GM18502 (cell line): ENCODE measurements around the gene KTN1.
A peak's percentile ranks its signal among the peaks of the same experiment; 100 is the strongest.

Source experiments
- ATAC-seq: cut with Tn5 transposase; IDR thresholded peaks from one replicate; pipeline ENCODE4 v1.9.1; 2021; ENCODE audit warnings: mild to moderate bottlenecking; ENCODE audit not compliant: unreplicated experiment, poor library complexity

The KTN1 gene

DNA sequence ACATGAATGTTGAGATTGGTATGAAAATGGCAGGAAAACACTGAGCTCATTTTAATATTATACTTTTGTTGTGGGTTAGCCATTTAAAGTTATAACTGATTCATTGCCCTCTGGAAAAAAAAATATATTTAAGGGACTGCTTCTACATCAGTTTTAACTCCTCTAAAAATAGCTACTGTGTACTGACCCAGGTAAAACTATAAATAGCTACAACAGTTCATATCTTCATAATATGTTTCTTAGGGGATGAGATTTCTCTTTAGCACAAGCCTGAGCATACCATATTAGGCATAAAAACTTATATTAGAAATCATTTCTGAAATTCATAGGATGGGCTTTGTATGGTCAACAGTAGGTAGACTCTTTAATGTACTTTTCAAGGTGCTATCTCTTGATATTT, 81.0 kb downstream of the KTN1 start:
- no peak for ATAC-seq

DNA sequence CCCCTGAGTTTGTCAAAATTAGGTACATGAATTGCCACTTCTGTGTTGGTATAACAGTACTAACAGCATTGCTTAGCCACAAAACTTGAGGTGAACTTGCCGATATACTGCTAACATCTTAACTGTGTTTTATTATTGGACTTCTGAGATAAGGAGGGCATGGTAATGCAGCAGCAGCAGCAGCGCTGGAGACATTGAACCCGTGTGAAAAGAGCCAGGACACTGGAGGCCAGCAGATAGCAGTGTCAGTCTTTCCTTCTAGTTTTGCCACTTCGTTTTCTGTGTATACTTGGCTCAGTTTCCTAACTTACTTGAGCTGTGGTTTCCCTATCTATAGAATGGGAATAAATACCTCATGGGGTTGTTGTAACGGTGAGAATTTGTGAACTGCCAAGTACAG, 82.7 kb downstream of the KTN1 start:
- ATAC-seq = no peak

DNA sequence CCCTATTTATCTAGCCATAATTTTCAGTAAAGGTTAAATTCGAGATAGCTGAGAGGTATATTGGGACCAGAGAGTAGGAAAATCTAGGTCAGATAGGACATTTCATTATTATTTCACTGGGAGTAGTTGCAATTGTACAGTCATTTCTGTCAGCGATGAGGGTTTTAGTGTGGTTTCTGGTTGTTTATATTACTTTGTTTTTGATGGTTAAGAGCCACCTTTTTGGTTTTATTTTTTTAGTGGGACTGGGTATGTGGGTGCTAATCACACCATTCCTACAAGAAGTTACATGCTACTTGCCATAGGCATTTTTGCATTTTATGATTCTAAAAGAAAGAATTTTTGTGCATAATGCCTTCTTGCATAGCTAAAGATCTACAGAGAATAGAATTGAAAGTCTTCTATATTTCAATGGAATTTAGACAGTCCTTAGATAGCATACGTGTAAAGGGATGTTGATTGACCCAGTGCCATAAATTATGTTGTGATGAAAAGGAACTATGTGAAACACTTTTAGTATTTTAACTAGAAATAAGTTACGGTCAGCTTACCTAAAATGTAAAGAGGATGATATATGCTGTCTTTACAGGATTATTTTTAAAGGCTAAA, 85.2 kb downstream of the KTN1 start:
- peak; percentile 56 for ATAC-seq

DNA sequence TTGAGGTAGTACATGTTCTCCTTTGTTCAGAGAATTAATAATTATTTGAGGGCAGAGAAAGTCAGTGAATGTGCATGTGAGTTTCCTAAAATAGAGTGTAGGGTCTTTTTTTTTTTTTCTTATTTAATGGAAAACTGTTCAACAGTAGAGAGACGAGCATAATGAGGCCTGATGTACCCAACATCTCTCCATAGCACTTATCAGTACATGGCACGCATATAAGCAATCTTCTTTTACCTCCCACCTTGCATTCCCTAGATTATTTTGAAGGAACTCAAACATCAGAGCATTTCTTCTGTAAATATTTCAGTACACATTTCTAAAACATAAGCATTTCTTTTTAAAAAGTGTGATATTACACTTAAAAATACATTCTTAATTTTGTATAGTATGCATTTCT, 87.8 kb downstream of the KTN1 start:
- no peak for ATAC-seq

DNA sequence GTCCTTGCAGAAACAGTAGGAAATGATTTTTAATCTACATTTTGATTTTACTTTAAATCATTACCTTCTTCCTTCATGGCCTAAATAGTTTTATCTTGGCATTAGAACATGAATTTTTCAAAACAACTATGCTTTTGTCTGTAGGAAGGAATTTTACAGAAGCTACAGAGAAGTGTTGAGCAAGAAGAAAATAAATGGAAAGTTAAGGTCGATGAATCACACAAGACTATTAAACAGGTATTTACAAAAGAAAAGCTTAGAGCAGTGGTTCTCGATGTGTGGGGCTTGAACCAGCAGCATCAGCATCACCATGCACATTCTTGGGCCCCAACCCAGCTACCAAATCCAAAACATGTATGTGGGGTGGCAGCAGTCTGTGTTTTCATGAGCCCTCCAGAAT, 91.6 kb downstream of the KTN1 start:
- no peak for ATAC-seq

DNA sequence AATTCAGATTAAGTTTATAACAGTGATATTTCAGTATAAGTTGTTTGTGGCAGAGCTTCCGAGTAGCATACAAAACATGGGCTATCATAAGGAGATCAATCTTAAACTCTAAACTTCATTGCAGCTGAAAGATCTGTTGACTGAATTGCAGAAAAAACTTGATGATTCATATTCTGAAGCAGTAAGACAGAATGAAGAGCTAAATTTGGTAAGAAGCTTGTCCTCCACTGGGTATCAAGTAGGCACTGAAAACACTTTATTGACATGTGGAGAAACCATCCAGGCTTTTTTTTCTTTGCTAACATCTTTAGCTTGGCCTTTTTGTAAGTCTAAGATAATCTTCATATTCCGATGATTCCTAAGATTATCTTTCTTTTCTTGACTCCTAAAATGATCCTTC, 93.0 kb downstream of the KTN1 start:
- no peak for ATAC-seq

DNA sequence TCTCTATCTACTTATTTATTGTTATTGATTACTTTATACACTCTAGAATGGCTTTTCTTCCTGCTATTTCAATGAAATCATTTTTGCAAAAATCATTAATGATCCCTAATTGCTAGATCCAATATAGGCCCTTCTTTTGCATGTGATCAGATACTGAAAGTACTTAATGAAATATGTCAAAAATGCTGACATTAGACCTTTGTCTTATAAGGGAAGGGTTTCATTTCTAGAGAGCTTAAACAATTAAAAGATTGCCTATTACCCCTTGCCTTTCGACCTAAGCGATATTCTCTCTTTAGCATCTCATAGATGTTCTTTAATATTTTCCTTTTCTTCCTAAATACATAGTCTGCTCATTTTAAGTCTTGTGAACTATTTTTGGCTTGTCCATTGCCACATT, 101.1 kb downstream of the KTN1 start:
- ATAC-seq = no peak

DNA sequence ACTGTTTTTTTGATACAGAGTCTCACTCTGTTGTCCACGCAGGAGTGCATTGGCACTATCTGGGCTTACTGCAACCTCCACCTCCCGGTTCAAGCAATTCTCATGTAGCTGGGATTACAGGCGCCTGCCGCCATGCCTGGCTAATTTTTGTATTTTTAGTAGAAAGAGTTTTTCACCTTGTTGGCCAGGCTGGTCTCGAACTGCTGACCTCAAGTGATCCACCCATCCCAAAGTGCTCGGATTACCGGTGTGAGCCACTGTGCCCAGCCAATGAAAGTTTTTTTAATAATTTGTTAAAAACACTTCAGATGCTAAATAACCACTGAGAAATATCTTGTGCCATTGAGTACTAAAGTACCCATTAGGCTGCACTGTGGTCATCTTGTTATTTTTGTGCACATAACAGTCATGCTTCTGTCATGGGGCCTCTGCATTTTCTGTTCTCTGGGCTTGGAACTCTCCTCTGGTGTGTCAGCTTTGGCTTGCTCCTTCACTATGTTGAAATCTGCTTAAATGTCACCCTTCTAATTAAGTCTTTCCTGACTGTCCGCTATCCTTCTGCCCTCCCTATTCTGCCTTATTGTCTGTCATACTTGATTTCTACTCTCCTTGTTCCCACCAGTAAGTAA, 105.1 kb downstream of the KTN1 start:
- ATAC-seq = no peak

DNA sequence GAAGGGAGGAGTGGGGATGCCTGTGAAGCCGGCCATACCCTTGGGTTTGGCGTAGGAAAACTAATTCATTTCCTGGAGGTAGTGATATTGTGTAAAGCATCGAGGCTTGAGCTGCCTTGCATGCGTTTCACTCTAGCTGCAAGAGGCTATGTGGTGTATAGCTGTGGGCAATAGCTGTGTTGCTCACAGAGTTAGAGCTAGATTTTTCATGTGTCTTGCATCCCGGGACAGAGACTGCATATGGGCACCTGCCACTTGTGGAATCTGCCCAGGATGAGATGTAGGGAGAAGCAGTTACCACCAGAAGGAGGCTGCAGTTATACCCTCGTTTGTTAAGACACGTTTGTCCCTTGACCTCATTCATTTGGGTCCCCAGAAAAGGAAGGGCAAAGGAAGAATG, 106.7 kb downstream of the KTN1 start:
- no peak for ATAC-seq

DNA sequence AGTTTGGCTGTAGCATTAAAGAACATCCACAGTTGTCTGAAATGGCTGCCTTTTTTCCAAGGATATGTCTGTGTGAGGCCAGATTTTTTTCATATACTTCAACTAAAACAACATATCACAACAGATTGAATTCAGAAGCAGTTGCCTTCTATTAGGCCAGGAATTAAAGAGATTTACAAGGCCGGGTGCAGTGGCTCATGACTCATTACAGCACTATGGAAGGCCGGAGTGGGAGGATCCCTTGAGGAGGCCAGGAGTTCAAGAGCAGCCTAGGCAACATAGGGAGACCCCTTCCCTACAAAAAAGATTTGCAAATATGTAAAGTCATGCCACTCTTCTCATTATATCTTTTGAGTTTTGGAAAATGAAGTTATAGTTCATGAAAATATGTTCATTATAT, 108.6 kb downstream of the KTN1 start:
- no peak for ATAC-seq

DNA sequence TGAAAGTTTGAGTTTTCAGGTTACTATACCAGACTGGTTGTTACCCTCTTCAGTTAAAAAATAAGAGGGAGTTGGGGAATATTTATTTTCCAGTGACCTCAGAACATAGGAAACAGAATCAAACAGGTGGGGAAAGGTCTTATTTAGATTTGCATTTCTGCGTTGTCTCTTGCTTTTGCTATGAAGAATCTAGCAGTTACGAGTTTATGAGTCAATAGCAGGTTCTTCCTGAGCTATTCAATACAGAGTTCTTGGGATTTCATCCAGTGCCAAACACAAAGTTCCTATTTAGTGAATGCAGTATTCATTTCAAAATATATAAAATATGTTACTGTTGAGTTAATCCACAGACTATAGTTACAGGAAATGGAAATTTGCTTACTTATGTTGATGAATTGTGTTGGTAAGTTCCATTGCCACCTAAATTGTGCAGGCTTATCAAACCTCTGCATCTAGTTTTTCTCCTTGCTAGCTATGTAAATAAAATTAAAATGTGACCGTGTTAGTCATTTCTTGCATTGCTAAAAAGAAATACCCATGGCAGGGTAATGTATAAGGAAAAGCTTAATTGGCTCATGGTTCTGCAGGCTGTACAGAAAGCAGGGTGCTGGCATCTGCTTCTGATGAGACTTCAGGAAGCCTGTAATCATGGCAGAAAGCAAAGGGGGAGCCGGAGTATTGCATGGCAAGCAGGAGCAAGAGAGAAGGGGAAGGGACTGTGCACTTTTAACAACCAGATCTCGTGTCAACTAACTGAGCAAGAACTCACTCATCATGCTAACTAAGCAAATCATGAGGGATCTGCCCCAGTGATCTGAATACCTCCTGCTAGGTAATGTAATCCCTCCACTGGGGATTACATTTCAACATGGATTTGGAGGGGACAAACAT, 110.2 kb downstream of the KTN1 start:
- no peak for ATAC-seq

DNA sequence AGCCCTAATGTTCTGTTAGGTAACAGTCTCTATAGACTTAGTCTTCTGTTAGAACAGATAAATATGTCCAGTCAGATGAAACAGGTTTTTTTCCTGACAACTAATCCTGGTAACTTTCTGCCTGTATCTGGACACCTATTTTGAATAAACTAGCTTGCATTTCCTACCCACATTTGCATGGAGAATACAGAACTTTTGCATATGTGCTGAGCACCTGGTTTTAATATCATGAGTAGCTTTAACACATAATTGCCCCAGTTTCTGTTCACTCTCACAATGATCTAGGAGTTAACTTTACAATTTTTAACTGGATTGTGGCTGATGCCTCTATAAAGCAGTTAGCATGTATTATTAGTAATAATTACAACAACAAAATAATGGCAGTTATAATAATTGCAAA, 111.7 kb downstream of the KTN1 start:
- ATAC-seq = no peak

DNA sequence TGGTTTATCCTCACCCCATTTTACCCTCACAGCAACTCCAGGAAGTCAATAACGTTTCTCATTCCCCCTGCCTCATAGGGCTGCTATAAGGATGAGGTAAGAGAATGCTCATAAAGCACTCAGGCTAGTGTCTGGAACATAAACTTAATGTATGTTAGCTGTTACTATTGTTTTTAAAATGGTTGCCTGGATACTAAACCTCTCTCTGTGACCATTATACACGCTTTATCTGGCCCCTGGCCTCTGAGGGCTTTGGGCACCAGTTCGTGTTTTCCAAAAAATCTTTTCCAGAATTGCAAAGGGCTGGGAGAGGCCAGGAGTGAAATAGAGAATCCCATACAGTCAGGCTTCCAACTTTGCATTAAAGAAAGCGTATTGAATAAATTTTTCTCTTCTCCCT, 113.9 kb downstream of the KTN1 start:
- no peak for ATAC-seq

DNA sequence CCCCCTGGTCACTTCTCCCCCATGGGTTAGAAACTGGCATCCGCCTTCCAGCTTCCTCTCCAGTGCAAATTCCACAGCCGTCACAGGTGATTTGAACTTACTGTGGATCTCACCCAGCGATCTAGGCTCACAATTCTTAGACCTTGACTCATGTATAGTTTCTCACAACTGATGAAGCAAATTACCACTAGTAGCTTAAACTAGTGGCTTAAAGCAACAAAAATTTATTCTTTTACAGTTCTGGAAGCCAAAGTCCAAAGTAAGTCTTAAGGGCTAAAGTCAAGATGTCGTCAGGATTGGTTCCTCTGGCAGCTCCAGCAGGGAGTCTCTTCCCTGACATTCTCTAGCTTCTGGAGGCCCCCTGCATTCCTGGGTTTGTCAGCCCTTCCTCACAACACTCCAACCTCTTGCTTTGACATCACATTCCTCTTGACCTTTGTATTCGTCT, 117.4 kb downstream of the KTN1 start:
- ATAC-seq = no peak

DNA sequence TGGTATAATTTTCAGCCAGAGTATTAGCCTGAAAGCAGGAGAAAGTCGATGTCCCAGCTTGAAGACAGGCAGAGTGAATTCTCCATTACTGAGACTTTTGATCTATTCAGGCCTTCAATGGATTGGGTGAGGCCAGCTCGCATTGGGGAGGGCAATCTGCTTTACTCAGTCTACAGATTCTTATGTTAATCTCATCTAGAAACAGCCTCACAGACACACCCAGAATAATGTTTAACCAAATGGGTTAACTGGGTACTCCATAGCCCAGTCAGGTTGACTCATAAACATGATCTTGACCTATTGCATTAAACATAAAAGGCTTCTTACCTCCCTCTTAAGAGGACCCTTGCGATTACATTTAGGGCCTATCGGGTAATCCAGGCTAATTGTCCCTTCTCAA, 118.0 kb downstream of the KTN1 start:
- ATAC-seq = no peak

DNA sequence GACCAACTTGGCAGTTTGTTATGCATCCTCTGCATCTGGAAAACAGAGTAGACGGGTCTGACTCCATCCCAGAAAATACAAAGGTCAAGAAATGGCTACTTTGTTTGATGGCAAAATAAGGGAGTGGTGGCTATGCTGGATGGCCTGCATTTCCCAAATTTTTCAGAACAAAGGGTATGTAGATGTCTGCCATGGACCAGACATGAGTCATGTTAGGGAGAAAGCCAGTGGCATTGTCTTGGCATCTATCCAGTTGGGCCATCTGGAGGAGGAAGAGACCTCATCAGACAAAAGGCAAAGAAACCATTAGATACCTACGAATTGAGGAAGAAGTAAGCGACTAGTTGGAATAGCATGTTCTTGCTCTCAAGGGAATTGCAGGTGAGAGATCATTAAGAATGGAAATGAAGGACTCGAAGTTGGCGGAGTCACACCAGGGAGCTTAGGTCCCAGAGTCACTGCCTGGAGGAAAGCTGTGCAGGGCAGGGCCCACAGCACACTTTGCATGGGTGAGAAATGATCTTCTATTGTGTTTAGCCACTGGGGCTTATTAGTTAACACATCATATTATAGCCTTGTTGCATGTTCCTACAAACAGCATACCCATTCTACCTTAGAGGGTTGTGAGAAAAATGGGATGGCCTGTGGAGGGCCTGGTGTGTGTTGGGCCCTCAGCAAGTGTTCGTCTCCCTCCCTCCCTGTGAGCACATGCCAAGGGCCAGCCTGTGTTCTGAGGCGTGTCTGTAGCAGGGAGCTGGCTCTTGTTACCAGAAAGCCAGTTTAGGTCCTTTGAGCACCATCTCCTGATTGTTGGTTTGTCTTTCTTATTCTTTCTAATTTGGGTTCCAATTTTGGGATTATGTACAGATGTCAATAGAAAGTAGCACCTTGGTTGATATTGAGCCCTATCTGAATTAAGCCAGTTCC, 119.4 kb downstream of the KTN1 start:
- no peak for ATAC-seq

DNA sequence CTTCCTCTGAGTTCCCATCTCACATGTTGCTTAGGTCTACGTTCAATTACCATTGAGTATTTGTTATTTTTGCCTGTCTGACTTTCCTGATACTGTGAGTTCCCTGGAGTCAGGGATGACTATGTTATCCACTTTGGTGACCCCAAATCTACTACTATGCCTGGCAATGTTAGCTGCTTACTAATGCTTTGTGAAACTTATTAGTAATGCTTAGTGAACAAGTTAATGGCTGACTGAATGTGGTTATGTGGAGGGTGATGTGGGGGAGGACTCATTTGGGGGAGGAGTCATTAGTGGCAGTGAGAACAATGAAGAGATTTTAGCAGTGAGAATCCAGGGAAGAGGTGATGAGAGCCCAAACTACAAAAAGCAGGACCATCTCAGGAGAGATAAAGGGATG, 121.6 kb downstream of the KTN1 start:
- ATAC-seq = peak; percentile 98

DNA sequence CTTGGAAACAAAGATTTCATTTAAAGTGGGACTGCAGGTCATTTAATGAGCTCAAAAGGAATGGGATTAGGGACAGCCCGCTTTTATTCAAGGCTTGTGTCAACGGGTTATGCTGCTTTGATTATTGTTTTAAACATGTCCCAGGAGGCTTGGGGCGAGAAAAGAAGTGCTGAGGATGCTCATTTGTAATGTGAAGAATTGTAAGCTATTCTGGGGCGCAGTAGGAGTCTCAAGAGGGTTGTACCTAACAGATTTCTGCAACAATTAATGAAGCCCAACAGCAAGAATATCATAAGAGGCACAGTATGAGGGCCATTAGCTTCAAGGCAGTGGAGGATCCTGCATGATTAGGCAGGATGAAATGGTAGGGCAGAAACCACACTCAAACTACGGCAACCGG, 122.5 kb downstream of the KTN1 start:
- no peak for ATAC-seq

DNA sequence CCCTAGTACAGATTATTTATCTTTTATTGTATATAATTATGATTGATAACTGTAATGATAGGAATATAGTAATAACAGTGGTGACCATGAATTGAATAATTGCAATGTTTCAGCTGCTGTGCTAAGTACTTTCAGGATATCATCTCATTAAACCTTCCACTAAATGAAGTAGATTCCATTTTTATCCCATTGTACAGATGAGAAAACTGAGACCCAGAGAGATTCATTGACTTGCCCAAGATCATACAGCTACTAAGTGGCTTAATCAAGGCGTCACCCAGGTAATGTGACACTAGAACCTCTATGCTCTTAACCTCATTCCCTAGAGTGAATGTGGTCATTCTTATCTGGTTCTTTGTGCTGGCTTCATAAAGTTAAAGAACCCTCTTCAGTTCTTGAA, 124.6 kb downstream of the KTN1 start:
- ATAC-seq = no peak

DNA sequence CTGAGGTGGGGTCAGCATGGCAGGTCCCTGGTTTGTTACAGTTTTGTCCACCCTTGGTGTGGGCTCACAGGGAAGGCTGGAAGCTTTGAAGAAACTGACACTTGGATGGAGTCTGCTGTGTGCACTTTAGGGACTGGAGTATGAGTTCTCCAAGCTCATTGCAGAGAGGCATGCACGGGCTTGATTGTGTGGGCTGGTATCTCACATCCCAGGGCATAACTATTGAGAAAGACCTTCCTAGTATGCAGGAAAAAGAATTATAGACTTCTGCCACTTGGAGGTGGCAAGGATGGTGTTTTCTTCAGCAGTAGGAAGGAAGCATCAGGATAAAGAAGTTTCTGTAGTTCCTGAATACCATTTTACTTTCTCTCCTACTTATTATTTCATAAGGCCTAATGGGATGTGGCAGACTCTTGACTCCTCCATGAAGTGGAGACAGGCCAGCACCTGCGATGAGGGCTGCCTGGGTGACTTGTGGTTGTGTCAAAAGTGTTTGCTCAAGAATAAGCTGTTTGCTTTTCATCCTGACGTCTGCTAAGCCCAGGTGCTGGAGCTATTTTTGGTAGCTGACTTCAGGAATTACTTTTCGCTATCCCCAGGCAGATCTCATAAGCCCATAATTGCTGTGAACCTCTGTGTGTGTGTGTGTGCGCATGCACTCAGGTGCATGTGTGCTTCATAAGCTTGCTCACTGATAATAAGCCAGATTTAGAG, 125.8 kb downstream of the KTN1 start:
- no peak for ATAC-seq
